ENCODE results near the gene ALDH1A1. TPM values are rescaled to one million over a fixed set of nuclear protein-coding genes. Genes with fewer than 3 reads are reported as not detected.

ALDH1A1 gene
- total and polyA plus RNA-seq, 2 of the 8 experiments (the other 6 are each of a cell fraction or from before 2014, with no cell fraction given) = 0.50 to 0.82 TPM

- no peaks in the 10 kb centered on the region for H3K4me1 ChIP-seq (replicated peaks in 1 of 4; ENCODE audit: control insufficient read depth in 3 of 4, insufficient read depth in 4 of 4, low read length in 3 of 4)
- no peak overlapping the region for H3K4me3 ChIP-seq (ENCODE audit: extremely low read depth in 1 of 4, insufficient read depth in 2 of 4, low read depth in 3 of 4, low read length in 4 of 4)
- no peak overlapping the region for H2BK120ac ChIP-seq (replicated peaks; ENCODE audit: low read depth, low read length)
- H3K9ac ChIP-seq (replicated peaks in 1 of 4; ENCODE audit: extremely low read depth in 1 of 4, low read depth in 3 of 4, low read length in 3 of 4) = no peak overlapping the region
- FAIRE-seq (no peak), DNase-seq (ENCODE audit: low read depth in 1 of 2, low spot score in 2 of 2) (no peak)
- H4K8ac ChIP-seq (ENCODE audit: extremely low read depth, insufficient read depth, low read length) = no peak overlapping the region
- no peak overlapping the region for H3K56ac ChIP-seq (replicated peaks; ENCODE audit: insufficient read length, low read depth, low read length)
- no peak overlapping the region for H3K27ac ChIP-seq (ENCODE audit: low read depth, low read length)
- no peak overlapping the region for H3K23ac ChIP-seq (ENCODE audit: insufficient read length)
- TF ChIP-seq TAF7 (optimal IDR thresholded peaks at IDR 0.05; ENCODE audit: borderline replicate concordance, low read depth, low read length) (no peak), TAF1 (IDR thresholded peaks at IDR 0.05; ENCODE audit: low read depth, low read length) (no peak), JUN (IDR thresholded peaks at IDR 0.05; ENCODE audit: low read depth, low read length) (no peak), JUND (IDR thresholded peaks at IDR 0.05; ENCODE audit: low read length) (no peak), RXRA (IDR thresholded peaks at IDR 0.05; ENCODE audit: insufficient read depth, low read depth, low read length) (no peak), KDM4A (IDR thresholded peaks at IDR 0.05; ENCODE audit: low read depth, low read length, severe bottlenecking) (no peak), HDAC6 (IDR thresholded peaks at IDR 0.05; ENCODE audit: low read depth, low read length) (no peak), GTF2F1 (IDR thresholded peaks at IDR 0.05; ENCODE audit: borderline replicate concordance, low read depth, low read length) (no peak)
- WGBS, 2 experiments (ENCODE audit: extremely low coverage in 1 of 2, insufficient coverage in 1 of 2, insufficient read length in 1 of 2, insufficient replicate concordance in 2 of 2, low coverage in 1 of 2, low lambda C conversion rate in 2 of 2, missing lambda C conversion rate in 1 of 2) = 85% methylated on average over 3 of the region's 3 CpGs; no CpG with 5 or more reads in 1 of the 2 experiments
- H4K91ac ChIP-seq (replicated peaks; ENCODE audit: insufficient read length, low read length) = no peak overlapping the region
- H2AFZ ChIP-seq (ENCODE audit: low read length) = no peak overlapping the region
- POLR2A ChIA-PET (ENCODE audit: partially characterized antibody) = no interaction called here
- H2BK12ac ChIP-seq (ENCODE audit: low read depth, low read length) = no peak overlapping the region
- H3K27me3 ChIP-seq (replicated peaks in 1 of 4; ENCODE audit: control insufficient read depth in 3 of 4, extremely low read depth in 1 of 4, insufficient read depth in 3 of 4, low read length in 3 of 4) = no peaks in the 10 kb centered on the region
- no peak overlapping the region for H3K14ac ChIP-seq (ENCODE audit: insufficient read length)
- no peaks in the 10 kb centered on the region for H4K20me1 ChIP-seq (replicated peaks in 1 of 2; ENCODE audit: control insufficient read depth in 1 of 2, insufficient read depth in 2 of 2, low read length in 2 of 2)
- H3K9me3 ChIP-seq (ENCODE audit: insufficient read depth in 2 of 2, low read depth in 1 of 2, low read length in 1 of 2) = no peaks in the 10 kb centered on the region
- no peak overlapping the region for H4K5ac ChIP-seq (ENCODE audit: insufficient read length, low read depth, low read length)
- H2BK20ac ChIP-seq (ENCODE audit: low read length) = no peak overlapping the region
- H2BK5ac ChIP-seq (ENCODE audit: low read depth, low read length) = no peak overlapping the region
- H3K4ac ChIP-seq (replicated peaks; ENCODE audit: insufficient read length, low read depth, low read length) = no peak overlapping the region
- H3K36me3 ChIP-seq (ENCODE audit: control insufficient read depth in 2 of 4, insufficient read depth in 4 of 4, low read length in 3 of 4) = no peaks in the 10 kb centered on the region
- no peak overlapping the region for H2BK15ac ChIP-seq (ENCODE audit: low read length)
- no peaks in the 10 kb centered on the region for H3K23me2 ChIP-seq (ENCODE audit: low read depth, low read length)
- no peak overlapping the region for H2AK5ac ChIP-seq (ENCODE audit: low read depth, low read length)
- no peak overlapping the region for H3K4me2 ChIP-seq (ENCODE audit: insufficient read depth in 1 of 2, low read depth in 2 of 2, low read length in 2 of 2)
- H3K79me2 ChIP-seq (ENCODE audit: control insufficient read depth in 1 of 2, insufficient read depth in 2 of 2, low read length in 2 of 2) = no peaks in the 10 kb centered on the region
- H3K79me1 ChIP-seq (ENCODE audit: low read depth, low read length) = no peaks in the 10 kb centered on the region
- H3K18ac ChIP-seq (ENCODE audit: extremely low read depth, low read length) = no peak overlapping the region
- CTCF ChIA-PET (ENCODE audit: partially characterized antibody) = interaction anchor here (0.6 to 1.5 kb wide), 3 partner anchors 26 to 625 kb away, joined by 3 to 4 read pairs (median 3); no protein-coding TSS in a partner anchor
Observed at GRCh38 chr9:72905514-72906480, 47.1 kb downstream of the ALDH1A1 start.

Measured in H1 (cell line).